Measurements from ENCODE around the gene CST7.
A peak's percentile ranks its signal among the peaks of the same experiment; 100 is the strongest.
"Not testable (repeated sequence)": the region's sequence is repeated elsewhere in the genome, so short reads cannot be mapped to it uniquely, and the experiment has no call there.

The CST7 gene, protein sequence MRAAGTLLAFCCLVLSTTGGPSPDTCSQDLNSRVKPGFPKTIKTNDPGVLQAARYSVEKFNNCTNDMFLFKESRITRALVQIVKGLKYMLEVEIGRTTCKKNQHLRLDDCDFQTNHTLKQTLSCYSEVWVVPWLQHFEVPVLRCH

DNA sequence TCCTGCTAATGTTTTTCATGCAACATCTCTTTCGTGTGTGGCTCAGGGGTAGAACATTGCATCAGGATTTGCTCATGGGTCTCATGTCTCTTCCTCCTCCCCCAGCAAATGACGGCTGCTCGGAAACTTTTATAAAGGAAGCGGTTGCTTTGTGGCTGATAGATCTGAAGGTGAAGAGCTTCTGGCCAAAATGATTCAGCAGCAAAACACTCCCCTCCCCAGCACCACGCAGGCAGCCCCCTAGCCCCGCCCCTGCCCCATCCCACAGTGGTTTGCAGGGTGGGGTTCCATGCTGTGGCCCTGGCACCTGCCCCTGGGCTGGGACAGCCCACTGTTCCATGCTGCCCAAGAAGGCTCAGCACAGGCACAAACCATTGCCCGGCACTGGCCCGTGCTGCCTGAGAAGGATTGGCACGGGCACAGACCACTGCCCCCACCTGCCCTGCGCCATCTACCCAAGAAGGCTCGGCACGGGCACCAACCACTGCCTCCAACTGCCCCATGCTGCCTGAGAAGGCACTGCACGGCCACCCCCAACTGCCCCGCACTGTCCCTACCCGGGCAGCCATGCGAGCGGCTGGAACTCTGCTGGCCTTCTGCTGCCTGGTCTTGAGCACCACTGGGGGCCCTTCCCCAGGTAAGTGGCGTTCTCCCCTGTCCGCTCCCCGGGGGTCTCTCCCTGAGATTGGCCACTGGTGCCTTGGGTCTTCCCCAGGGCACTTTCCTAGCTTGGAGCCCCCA, at the start of gene CST7:
CST7 (plus strand) TSS at position 331 of the 741 bp plus-strand sequence; CDS start at position 568, 237 bp downstream.
- no peak for DNase-seq

DNA sequence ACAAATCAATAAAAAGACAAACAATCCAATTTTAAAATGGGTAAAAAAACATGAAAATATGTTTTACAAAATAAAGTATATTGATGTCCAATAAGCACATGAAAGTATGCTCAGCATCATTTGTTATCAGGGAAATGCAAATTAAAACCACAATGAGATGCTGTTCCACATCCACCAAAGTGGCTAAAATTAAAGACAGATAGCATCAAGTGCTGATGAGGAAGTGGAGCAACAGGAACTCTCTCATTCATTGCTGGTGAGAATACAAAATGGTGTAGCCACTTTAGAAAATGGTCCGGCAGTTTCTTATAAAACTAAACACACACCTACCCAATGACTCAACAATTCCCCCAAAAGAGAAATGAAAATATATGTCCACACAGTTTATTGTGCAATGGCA, 42.3 kb upstream of the CST7 start:
- no peak for DNase-seq

- DNase-seq, result no peak
These were observed 40.4 kb upstream of the CST7 start for GRCh38 chr20:24908642-24909041.

DNA sequence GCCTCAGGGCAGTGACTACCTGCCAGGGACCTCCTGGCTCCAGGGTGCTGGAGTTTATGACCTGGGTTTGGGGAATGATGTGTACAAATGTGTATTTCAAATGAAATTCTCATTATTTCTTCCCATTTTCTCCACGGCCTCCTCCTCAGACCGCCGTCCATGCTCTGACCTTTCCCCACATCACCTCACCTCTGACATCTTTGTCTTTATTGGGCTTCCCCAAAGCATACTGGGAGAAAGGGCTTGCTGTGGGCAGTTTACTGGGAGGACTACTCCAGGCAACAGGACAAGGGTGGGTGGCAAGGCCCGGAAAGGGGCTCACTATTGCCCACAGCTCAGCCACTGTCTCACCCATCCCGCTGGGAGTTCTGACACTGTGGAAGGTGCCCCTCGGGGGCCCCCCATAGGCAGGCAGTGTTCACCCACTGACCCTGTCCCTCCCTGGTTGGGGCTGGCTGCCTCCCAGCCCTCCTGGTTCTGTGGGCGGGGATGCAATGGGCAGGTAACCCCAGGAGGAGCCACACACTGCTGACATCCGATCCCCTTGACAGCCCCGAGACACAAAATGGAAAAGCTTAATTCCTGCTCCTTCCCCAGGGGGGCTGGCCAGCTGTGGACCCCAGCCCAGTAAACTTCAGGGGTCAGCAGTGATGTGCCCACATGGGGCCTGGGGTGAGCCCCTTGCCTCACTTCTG, 39.8 kb upstream of the CST7 start:
- no peak for DNase-seq

GRCh38 chr20:24909861-24910260, 39.2 kb upstream of the CST7 start:
- DNase-seq, result no peak

GRCh38 chr20:24910461-24910860, 38.6 kb upstream of the CST7 start:
- DNase-seq, result no peak

DNA sequence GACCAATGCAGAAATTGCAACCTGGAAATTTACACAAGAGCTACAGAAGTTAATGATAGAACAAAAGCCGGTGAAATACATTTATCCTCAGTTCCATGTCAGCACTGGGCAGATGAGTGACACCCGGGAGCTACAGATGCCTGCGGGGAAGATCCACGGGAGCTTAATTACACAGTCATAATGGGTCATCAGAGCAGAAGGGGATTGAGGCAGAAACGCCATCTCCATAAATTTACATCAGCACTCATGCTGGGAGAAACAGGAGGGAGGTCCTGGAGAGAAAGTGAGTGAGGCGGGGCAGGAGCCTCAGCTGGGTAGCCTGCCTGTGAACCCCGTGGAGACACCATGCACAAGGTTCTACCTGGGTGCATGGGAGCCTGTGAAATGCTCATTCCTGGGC, 37.6 kb upstream of the CST7 start:
- no peak for DNase-seq

GRCh38 chr20:24912397-24913075, 36.5 kb upstream of the CST7 start:
- DNase-seq, result no peak

DNA sequence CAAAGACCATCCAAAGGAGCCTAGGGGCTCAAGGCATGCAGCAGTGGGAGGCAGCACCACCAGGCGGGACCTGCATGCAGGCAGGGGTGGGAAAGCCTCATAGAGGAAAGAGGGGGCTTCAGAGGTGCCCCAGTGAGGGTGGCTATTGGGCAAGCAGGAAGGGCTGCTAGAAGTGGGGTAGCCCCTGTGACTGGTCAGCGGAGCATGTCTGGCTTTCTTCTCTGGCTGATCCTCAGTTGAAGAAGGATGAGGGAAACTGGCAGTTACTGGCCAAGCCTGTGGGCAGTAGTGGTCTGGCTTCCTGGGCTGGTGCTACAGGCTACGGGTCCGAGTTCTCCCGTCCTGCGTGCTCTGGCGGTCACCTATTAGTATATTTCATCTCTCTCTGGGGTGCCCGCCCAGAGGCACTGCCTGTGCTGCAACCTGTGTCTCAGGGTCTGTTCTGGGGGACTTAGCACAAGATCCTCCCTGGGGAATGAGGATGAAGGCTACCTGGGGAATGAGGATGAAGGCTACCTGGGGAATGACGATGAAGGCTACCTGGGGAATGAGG, 35.9 kb upstream of the CST7 start:
- no peak for DNase-seq

DNA sequence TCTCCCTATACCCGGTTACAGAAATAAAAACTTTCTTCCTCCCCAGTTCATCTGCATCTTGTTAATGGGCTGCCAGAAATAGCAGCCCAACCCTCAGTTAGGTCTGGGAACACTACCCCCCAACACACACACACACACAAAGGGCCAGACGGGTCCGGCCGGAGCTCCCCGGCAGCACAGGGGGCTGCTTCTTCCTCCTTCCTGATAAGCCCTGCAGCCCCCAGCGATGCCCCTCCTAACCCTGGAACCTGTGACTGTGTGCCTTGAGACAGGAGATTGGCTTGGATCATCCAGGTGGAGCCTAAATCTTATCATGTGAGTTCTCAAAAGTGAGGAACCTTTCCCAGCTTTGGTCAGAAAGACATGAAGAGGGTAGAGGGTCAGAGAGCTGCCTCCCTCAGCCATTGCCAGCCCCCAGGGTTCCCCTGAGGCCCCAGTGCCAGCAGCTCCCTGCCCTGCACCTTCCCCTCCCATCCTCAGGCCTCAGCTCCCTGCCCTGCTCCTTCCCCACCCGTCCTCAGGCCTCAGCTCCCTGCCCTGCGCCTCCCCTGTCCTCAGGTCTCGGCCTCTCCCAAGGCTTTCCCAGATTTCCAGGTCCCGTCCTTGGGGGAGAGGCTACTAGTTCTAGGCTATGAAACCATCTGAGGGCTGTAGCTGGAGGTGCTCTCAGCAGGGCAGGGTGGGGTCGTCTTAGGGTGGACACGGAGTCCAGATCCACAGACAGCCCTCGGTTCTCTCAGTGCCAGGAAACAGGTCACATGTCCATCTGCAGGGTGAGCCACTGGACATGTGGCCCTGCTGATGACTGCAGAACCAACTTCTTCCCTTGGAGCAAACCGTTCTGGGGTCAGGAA, 34.5 kb upstream of the CST7 start:
- no peak for DNase-seq

DNA sequence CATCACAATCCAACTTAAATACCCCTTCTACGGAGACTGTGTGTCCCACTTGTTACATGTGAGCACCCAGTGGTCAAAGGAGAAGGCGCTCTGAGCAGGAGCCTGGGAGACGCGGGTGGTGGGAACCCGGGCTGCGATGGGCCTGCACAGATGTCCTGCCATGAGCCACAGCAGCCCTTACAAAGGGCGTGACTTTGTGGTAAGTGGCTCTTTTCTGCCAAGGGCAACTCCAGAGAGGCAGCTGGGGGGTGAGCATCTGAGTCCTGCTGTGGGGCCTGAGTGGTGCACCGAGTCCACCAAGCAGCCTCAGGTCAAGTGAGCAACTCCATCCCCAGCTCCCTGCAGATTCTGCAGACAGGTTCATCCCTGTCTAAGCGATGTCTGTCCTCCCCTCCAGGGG, 33.6 kb upstream of the CST7 start:
- no peak for DNase-seq

- DNase-seq, result no peak
These were observed 33.2 kb upstream of the CST7 start for GRCh38 chr20:24915892-24916291.

GRCh38 chr20:24916412-24916811, 32.7 kb upstream of the CST7 start:
- no peak for DNase-seq

GRCh38 chr20:24917056-24917455, 32.0 kb upstream of the CST7 start:
- DNase-seq, result no peak

GRCh38 chr20:24917797-24918578, 31.1 kb upstream of the CST7 start:
- peak in 1 of 2 experiments; percentile 42 for DNase-seq

- no peak for DNase-seq
These were observed 30.2 kb upstream of the CST7 start for GRCh38 chr20:24918579-24919566.

- DNase-seq, result not testable (repeated sequence)
These were observed 29.4 kb upstream of the CST7 start for GRCh38 chr20:24919665-24920064.

DNA sequence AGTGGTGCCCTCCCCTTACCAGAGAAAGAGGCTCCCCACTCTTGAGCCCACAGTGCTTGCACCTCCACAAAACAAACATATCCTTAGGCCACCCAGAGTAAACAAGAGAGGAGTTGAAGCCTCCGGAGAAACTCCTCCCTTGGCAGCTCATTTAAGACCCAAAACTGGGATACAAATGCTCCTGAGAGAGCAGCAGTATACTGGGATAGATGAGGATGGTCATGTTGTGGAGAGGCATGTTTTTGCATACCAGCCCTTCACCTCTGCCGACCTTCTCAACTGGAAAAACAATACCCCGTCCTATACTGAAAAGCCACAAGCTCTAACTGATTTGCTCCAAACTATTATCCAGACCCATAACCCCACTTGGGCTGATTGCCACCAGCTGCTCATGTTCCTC, 28.4 kb upstream of the CST7 start:
- not testable (repeated sequence) for DNase-seq

DNA sequence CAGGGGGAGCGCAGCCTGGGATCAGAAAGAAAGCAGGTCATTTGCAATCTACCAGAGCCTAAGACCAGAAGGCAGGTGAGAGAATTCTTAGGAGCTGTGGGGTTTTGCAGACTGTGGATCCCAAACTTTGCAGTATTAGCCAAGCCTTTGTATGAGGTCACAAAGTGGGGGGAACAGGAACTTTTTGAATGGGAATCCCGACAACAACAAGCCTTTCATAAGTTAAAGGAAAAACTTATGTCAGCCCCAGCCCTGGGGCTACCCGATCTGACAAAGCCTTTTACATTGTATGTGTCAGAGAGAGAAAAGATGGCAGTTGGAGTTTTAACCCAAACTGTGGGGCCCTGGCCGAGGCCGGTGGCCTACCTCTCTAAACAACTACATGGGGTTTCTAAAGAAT, 19.8 kb upstream of the CST7 start:
- not testable (repeated sequence) for DNase-seq

Data from SW 1271 (cell line).